PC-3 (cell line): ENCODE data around the gene SVOP. TPM values are rescaled to one million over a fixed set of nuclear protein-coding genes. Genes with fewer than 3 reads are reported as not detected.

ENCODE experiments used
- ATAC-seq: fragments of 200-7000 bp; cut with Tn5 transposase; 2 replicates; pipeline ENCODE4 v1.9.1; 2020; ENCODE audit warnings: mild to moderate bottlenecking, moderate library complexity
- BruUV-seq: library from RNA; stranded (reverse); fragments of 400-500 nt; replicated peaks from 2 replicates; lab custom pipeline; 2021; lab: Mats Ljungman, UMichigan
- CTCF ChIA-PET: fragments of 300-600 bp; sonication (Branson Sonifier 250); formaldehyde crosslinking; loops from one replicate; lab custom pipeline; 2022; ENCODE audit warnings: antibody characterized with exemption; lab: Charles Lee
- POLR2A ChIA-PET: fragments of 300-600 bp; sonication (Branson Sonifier 250); formaldehyde crosslinking; loops from one replicate; lab custom pipeline; 2022; ENCODE audit warnings: antibody characterized with exemption; ENCODE audit not compliant: unreplicated experiment; lab: Charles Lee
- DNase-seq: peaks from one replicate; pipeline ENCODE4 v3.0.0-alpha.2; 2015
- H2AFZ ChIP-seq: fragments of 300-600 bp; sonication (generic); 2 replicates; pipeline ENCODE4 v1.6.0; 2016; ENCODE audit warnings: antibody characterized with exemption, low read length
- H3F3A ChIP-seq: fragments of 300-600 bp; sonication (generic); one replicate; pipeline ENCODE4 v1.6.0; 2017; ENCODE audit warnings: antibody characterized with exemption, low read length, control low read depth, mild to moderate bottlenecking; ENCODE audit not compliant: unreplicated experiment
- H3K27ac ChIP-seq: fragments of 300-600 bp; sonication (generic); 2 replicates; pipeline ENCODE4 v1.5.1; 2016; ENCODE audit warnings: mild to moderate bottlenecking, low read length
- H3K27me3 ChIP-seq: fragments of 300-600 bp; sonication (generic); 2 replicates; pipeline ENCODE4 v1.6.1; 2016; ENCODE audit warnings: low read length, mixed read lengths
- H3K36me3 ChIP-seq: fragments of 300-600 bp; sonication (generic); 2 replicates; pipeline ENCODE4 v1.6.1; 2016; ENCODE audit warnings: low read depth, mixed run types, low read length, mixed read lengths
- H3K4me1 ChIP-seq: fragments of 300-600 bp; sonication (generic); 2 replicates; pipeline ENCODE4 v1.5.1; 2016; ENCODE audit warnings: low read length; ENCODE audit not compliant: insufficient read depth
- H3K4me2 ChIP-seq: fragments of 300-600 bp; sonication (generic); 2 replicates; pipeline ENCODE4 v1.6.0; 2016; ENCODE audit warnings: low read length
- H3K4me3 ChIP-seq: fragments of 300-600 bp; sonication (generic); 2 replicates; pipeline ENCODE4 v1.5.1; 2016; ENCODE audit warnings: mild to moderate bottlenecking, low read length, mixed read lengths
- H3K79me2 ChIP-seq: fragments of 300-600 bp; sonication (generic); 2 replicates; pipeline ENCODE4 v1.6.1; 2017; ENCODE audit warnings: low read length, mixed read lengths
- H3K9ac ChIP-seq: fragments of 300-600 bp; sonication (generic); 2 replicates; pipeline ENCODE4 v1.6.0; 2016; ENCODE audit warnings: mild to moderate bottlenecking, low read length
- H3K9me2 ChIP-seq: fragments of 300-600 bp; sonication (generic); replicated peaks from 2 replicates; pipeline ENCODE4 v1.6.1; 2016; ENCODE audit warnings: mixed run types, low read length, mixed read lengths
- H3K9me3 ChIP-seq: fragments of 300-600 bp; sonication (generic); 2 replicates; pipeline ENCODE4 v1.6.1; 2016; ENCODE audit warnings: low read length, mixed read lengths
- H4K20me1 ChIP-seq: fragments of 300-600 bp; sonication (generic); 2 replicates; pipeline ENCODE4 v1.6.1; 2016; ENCODE audit warnings: low read length, mixed read lengths
- EZH2 ChIP-seq: fragments of 300-600 bp; sonication (generic); IDR thresholded peaks from one replicate; pipeline ENCODE4 v1.6.1; 2017; ENCODE audit warnings: antibody characterized with exemption, mild to moderate bottlenecking, low read length; ENCODE audit not compliant: unreplicated experiment
- EZH2phosphoT487 ChIP-seq: fragments of 300-600 bp; sonication (generic); IDR thresholded peaks from 2 replicates; pipeline ENCODE4 v1.6.1; 2018; ENCODE audit warnings: mild to moderate bottlenecking, antibody characterized with exemption, low read length, borderline replicate concordance
- intact Hi-C: fragments of 100-400 bp; cut with micrococcal nuclease; formaldehyde crosslinking; loops from 2 replicates; pipeline ENCODE4 v1.9.0; 2023
- total RNA-seq: library from RNA; depleted of rRNA; stranded (reverse); fragments of >200 nt; gene quantifications from 2 replicates; pipeline ENCODE4 v1.2.3, GENCODE V29; 2014
- TF ChIP-seq, protein P1 (sequence below): fragments of 300-600 bp; sonication (generic); conservative IDR thresholded peaks from 2 replicates; pipeline ENCODE4 v1.5.1; 2017; ENCODE audit warnings: antibody characterized with exemption, low read depth, mild to moderate bottlenecking, low read length

SVOP gene
- total RNA-seq, 1 experiment from 2014 or later: not detected

DNA sequence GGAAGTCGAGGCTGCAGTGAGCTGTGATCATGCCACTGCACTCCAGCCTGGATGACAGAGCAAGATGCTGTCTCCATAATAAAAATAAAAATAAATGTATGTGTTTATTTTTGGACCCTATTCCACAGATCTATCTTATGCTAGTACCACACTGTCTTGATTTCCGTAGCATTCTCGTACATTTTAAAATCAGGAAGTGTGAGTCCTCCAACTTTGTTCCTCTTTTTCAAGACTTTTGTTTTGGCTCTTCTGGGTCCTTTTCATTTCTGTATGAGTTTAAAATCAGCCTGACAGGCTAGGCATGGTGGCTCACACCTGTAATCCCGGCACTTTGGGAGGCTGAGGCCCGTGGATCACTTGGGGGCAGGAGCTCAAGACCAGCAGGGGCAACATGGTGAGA is 115.1 kb downstream of the SVOP start:
- ChIA-PET POLR2A (no interaction called here), CTCF (no interaction called here)

DNA sequence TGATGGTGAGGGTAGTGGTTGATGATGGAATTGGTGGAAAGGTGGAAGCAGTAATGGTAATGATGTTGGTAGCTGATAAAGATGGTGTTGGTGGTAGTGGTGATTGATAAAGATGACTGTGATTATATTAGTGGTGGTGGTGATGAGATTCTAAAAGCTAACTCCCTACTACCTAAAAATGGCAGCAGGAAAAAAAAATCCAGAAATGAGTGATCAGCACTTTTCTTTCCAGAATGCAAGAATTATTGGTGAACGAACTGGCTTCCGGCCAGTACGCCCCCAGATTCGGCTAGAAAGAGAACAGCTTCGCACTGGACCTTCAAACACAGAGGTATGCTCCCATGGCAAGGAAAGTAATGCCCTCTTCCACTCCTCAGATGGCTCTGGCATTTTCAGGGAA is 121.7 kb downstream of the SVOP start:
- TF ChIP-seq EZH2 (no peak), EZH2phosphoT487 (no peak)
- TF ChIP-seq, protein P1, sequence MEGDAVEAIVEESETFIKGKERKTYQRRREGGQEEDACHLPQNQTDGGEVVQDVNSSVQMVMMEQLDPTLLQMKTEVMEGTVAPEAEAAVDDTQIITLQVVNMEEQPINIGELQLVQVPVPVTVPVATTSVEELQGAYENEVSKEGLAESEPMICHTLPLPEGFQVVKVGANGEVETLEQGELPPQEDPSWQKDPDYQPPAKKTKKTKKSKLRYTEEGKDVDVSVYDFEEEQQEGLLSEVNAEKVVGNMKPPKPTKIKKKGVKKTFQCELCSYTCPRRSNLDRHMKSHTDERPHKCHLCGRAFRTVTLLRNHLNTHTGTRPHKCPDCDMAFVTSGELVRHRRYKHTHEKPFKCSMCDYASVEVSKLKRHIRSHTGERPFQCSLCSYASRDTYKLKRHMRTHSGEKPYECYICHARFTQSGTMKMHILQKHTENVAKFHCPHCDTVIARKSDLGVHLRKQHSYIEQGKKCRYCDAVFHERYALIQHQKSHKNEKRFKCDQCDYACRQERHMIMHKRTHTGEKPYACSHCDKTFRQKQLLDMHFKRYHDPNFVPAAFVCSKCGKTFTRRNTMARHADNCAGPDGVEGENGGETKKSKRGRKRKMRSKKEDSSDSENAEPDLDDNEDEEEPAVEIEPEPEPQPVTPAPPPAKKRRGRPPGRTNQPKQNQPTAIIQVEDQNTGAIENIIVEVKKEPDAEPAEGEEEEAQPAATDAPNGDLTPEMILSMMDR: no peak
- Histone ChIP-seq H3K36me3 (no peaks in the 10 kb centered on the region), H3K4me1 (no peaks in the 10 kb centered on the region), H3K79me2 (no peaks in the 10 kb centered on the region), H3K27me3 (peaks cover 42% of the 10 kb centered on the region), H3F3A (no peaks in the 10 kb centered on the region), H2AFZ (no peak overlapping the region), H4K20me1 (no peaks in the 10 kb centered on the region), H3K4me3 (no peak overlapping the region), H3K4me2 (no peak overlapping the region), H3K9me3 (no peaks in the 10 kb centered on the region), H3K9ac (no peak overlapping the region), H3K27ac (no peak overlapping the region), H3K9me2 (no peaks in the 10 kb centered on the region; the same call in 1 of the 2 replicates)
- ATAC-seq (no peak), DNase-seq (no peak)
- ChIA-PET CTCF (no interaction called here), POLR2A (no interaction called here)
- intact Hi-C loops: no loop called here
- BruUV-seq: no TSS peak

More for the DNA sequence above, 115.1 kb downstream of the SVOP start:
- no peak for TF ChIP-seq EZH2
- TF ChIP-seq EZH2phosphoT487: no peak
- TF ChIP-seq, protein P1: no peak
- intact Hi-C loops: no loop called here
- H3K4me2 ChIP-seq: no peak overlapping the region
- H3F3A ChIP-seq: no peaks in the 10 kb centered on the region
- no peaks in the 10 kb centered on the region for H3K9me2 ChIP-seq
- H3K36me3 ChIP-seq: no peaks in the 10 kb centered on the region
- H3K27ac ChIP-seq: no peak overlapping the region
- H3K4me3 ChIP-seq: no peak overlapping the region
- BruUV-seq: no TSS peak
- no peaks in the 10 kb centered on the region for H3K4me1 ChIP-seq
- H3K9me3 ChIP-seq: no peaks in the 10 kb centered on the region
- no peak overlapping the region for H2AFZ ChIP-seq
- peaks cover 16% of the 10 kb centered on the region; the same call in 1 of the 2 replicates for H3K27me3 ChIP-seq
- H4K20me1 ChIP-seq: no peaks in the 10 kb centered on the region
- DNase-seq: no peak
- ATAC-seq: no peak
- H3K79me2 ChIP-seq: no peaks in the 10 kb centered on the region
- H3K9ac ChIP-seq: no peak overlapping the region

DNA sequence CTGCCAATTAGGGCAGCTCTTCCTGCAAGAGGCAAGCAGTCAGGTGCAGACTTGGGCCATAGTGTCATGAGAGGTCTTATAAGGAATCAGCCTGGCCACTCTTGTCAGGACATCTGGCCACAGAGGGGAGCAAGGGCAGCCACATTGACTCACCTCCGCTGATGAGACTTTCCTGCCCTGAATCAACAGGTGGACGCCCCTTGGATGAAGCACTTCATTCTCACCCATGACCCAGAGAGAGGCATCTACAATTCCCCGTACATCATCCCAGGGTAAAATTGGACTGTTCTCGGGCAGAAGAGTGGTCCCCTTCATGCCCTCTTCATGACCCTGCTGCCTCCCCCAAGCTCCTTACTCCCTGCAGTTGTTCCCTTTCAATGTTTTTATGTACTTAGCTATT is 124.1 kb downstream of the SVOP start:
- Histone ChIP-seq H3K9ac (no peak overlapping the region), H3K4me2 (no peak overlapping the region), H3K27ac (no peak overlapping the region), H3K4me1 (no peaks in the 10 kb centered on the region), H3K9me2 (no peaks in the 10 kb centered on the region; the same call in 1 of the 2 replicates), H3K79me2 (no peaks in the 10 kb centered on the region), H3K4me3 (no peak overlapping the region), H4K20me1 (no peaks in the 10 kb centered on the region), H3K36me3 (no peaks in the 10 kb centered on the region), H3F3A (no peaks in the 10 kb centered on the region), H3K9me3 (no peaks in the 10 kb centered on the region), H2AFZ (no peak overlapping the region), H3K27me3 (peaks cover 52% of the 10 kb centered on the region)
- POLR2A ChIA-PET: no interaction called here
- CTCF ChIA-PET: interaction anchor here (0.6 kb wide), 1 partner anchor 404 kb away, joined by 3 read pairs; no protein-coding TSS in a partner anchor
- DNase-seq (no peak), ATAC-seq (peak; percentile 27; the same call in 1 of the 2 replicates)
- no peak for TF ChIP-seq EZH2phosphoT487
- TF ChIP-seq, protein P1: no peak
- TF ChIP-seq EZH2: no peak
- BruUV-seq: no TSS peak
- intact Hi-C loops: no loop called here
